GM21528 (cell line): Measurements from ENCODE around the gene SLC2A6.

Experiments
- ATAC-seq: cut with Tn5 transposase; IDR thresholded peaks from one replicate; pipeline ENCODE4 v1.9.1; 2021; ENCODE audit warnings: mild to moderate bottlenecking, moderate library complexity; ENCODE audit not compliant: unreplicated experiment, low FRiP score

Gene SLC2A6

GRCh38 chr9:133516256-133516960 lies 37.5 kb upstream of the SLC2A6 start:
- no peak for ATAC-seq

- ATAC-seq: no peak
Observed at GRCh38 chr9:133515615-133516255, 36.8 kb upstream of the SLC2A6 start.

GRCh38 chr9:133515240-133515610 lies 36.3 kb upstream of the SLC2A6 start:
- ATAC-seq: no peak

GRCh38 chr9:133514460-133515239 lies 35.8 kb upstream of the SLC2A6 start:
- no peak for ATAC-seq

- no peak for ATAC-seq
Observed at GRCh38 chr9:133513214-133514100, 34.6 kb upstream of the SLC2A6 start.

GRCh38 chr9:133512253-133513213 lies 33.6 kb upstream of the SLC2A6 start:
- no peak for ATAC-seq

GRCh38 chr9:133511607-133512006 lies 32.7 kb upstream of the SLC2A6 start:
- no peak for ATAC-seq

- ATAC-seq: no peak
Observed at GRCh38 chr9:133510926-133511505, 32.1 kb upstream of the SLC2A6 start.

- no peak for ATAC-seq
Observed at GRCh38 chr9:133509179-133510083, 30.5 kb upstream of the SLC2A6 start.

- no peak for ATAC-seq
Observed at GRCh38 chr9:133508046-133508445, 29.1 kb upstream of the SLC2A6 start.

- no peak for ATAC-seq
Observed at GRCh38 chr9:133507246-133507965, 28.5 kb upstream of the SLC2A6 start.

GRCh38 chr9:133506653-133507038 lies 27.7 kb upstream of the SLC2A6 start:
- ATAC-seq: no peak

GRCh38 chr9:133505901-133506652 lies 27.2 kb upstream of the SLC2A6 start:
- no peak for ATAC-seq

- ATAC-seq: no peak
Observed at GRCh38 chr9:133505186-133505830, 26.4 kb upstream of the SLC2A6 start.

GRCh38 chr9:133502112-133502511 lies 23.2 kb upstream of the SLC2A6 start:
- ATAC-seq: no peak

GRCh38 chr9:133499892-133500270 lies 21.0 kb upstream of the SLC2A6 start:
- no peak for ATAC-seq
